Naive thymus-derived CD4-positive, alpha-beta T cell (primary cell): Measurements from ENCODE around the gene RPS6KL1. TPM values are rescaled to one million over a fixed set of nuclear protein-coding genes. Genes with fewer than 3 reads are reported as not detected.

ENCODE experiments used
- ATAC-seq: fragments of 150-1000 bp; cut with Tn5 transposase; 2 replicates; pipeline ENCODE4 v1.10.0; 2021; ENCODE audit warnings: mild to moderate bottlenecking, moderate library complexity
- CTCF ChIA-PET: fragments of 350-600 bp; sonication (Branson Sonifier 250); formaldehyde crosslinking; loops from one replicate; lab custom pipeline; 2021; ENCODE audit warnings: antibody characterized with exemption; lab: Charles Lee
- POLR2A ChIA-PET: fragments of 350-600 bp; sonication (Branson Sonifier 250); formaldehyde crosslinking; loops from one replicate; lab custom pipeline; 2021; ENCODE audit warnings: antibody characterized with exemption, inconsistent platforms; lab: Charles Lee
- DNase-seq, 9 donors: peaks; one replicate each; pipeline versions ENCODE4 v3.0.0 to v3.0.0-alpha.2; 2020 to 2022; ENCODE audit warnings: mixed read lengths in 1 of 9
- H3K27ac ChIP-seq: one replicate; pipeline ENCODE4 v1.7.0; 2013; ENCODE audit warnings: mild to moderate bottlenecking, low read depth, low read length, moderate library complexity
- H3K27me3 ChIP-seq, 2 donors: one replicate each; pipeline ENCODE4 v1.7.0; 2013; ENCODE audit warnings: low read length in 2 of 2, mild to moderate bottlenecking in 2 of 2, moderate library complexity in 2 of 2; ENCODE audit not compliant: control insufficient read depth in 2 of 2, insufficient read depth in 2 of 2
- H3K36me3 ChIP-seq, 3 experiments: 1 replicate in 2 of 3; 2 replicates in 1 of 3; pipeline ENCODE4 v1.7.0; 2013; ENCODE audit warnings: low read length in 3 of 3, mild to moderate bottlenecking in 3 of 3, moderate library complexity in 1 of 3; ENCODE audit not compliant: insufficient read depth in 3 of 3, control insufficient read depth in 2 of 3
- H3K4me1 ChIP-seq, 2 donors: one replicate each; pipeline ENCODE4 v1.7.0; 2013; ENCODE audit warnings: low read length in 2 of 2, mild to moderate bottlenecking in 2 of 2, moderate library complexity in 1 of 2; ENCODE audit not compliant: control insufficient read depth in 2 of 2, insufficient read depth in 2 of 2
- H3K4me3 ChIP-seq: 2 replicates; pipeline ENCODE4 v1.7.0; 2013; ENCODE audit warnings: mild to moderate bottlenecking, low read length
- H3K9me3 ChIP-seq, 3 experiments: 1 replicate in 2 of 3; 2 replicates in 1 of 3; pipeline ENCODE4 v1.7.0; 2013; ENCODE audit warnings: low read length in 3 of 3; ENCODE audit not compliant: control insufficient read depth in 2 of 3
- H3K27ac Mint-ChIP-seq, 9 donors: one replicate each; pipeline ENCODE4 v1.8.0; 2020 to 2022; ENCODE audit warnings: mixed read lengths in 9 of 9, mild to moderate bottlenecking in 8 of 9, moderate library complexity in 5 of 9, inconsistent platforms in 2 of 9
- H3K27me3 Mint-ChIP-seq, 5 donors: one replicate each; pipeline ENCODE4 v1.8.0; 2021 to 2022; ENCODE audit warnings: mixed read lengths in 5 of 5, mild to moderate bottlenecking in 1 of 5
- H3K36me3 Mint-ChIP-seq, 5 donors: one replicate each; pipeline ENCODE4 v1.8.0; 2020 to 2022; ENCODE audit warnings: mixed read lengths in 5 of 5, mild to moderate bottlenecking in 3 of 5, inconsistent platforms in 1 of 5
- H3K4me1 Mint-ChIP-seq, 7 donors: one replicate each; pipeline ENCODE4 v1.8.0; 2020 to 2022; ENCODE audit warnings: mixed read lengths in 7 of 7, mild to moderate bottlenecking in 3 of 7, inconsistent platforms in 1 of 7
- H3K4me3 Mint-ChIP-seq, 10 donors: one replicate each; pipeline ENCODE4 v1.8.0; 2020 to 2022; ENCODE audit warnings: mild to moderate bottlenecking in 10 of 10, mixed read lengths in 10 of 10, moderate library complexity in 6 of 10, inconsistent platforms in 2 of 10
- H3K9me3 Mint-ChIP-seq, 11 donors: one replicate each; pipeline ENCODE4 v1.8.0; 2020 to 2022; ENCODE audit warnings: mixed read lengths in 11 of 11, mild to moderate bottlenecking in 4 of 11, inconsistent platforms in 1 of 11, moderate library complexity in 1 of 11
- intact Hi-C, 2 donors: fragments of 100-400 bp; cut with micrococcal nuclease; formaldehyde crosslinking; loops; one replicate each; pipeline ENCODE4 v1.15.1; 2023
- polyA plus RNA-seq, 2 donors: library from polyadenylated mRNA; unstranded; fragments of 300-500 nt; fragmentation: Illumina TruSeq; gene quantifications; one replicate each; pipeline ENCODE4 v1.2.3, GENCODE V29; 2021
- total RNA-seq, 6 experiments: library from RNA in 5 of 6; stranded (reverse) in 5 of 6; gene quantifications; 1 replicate in 5 of 6; 2 replicates in 1 of 6; pipeline ENCODE4 v1.2.3 and lab custom pipeline; 2021 to 2026

RPS6KL1 gene
- total and polyA plus RNA-seq, 7 experiments from 2014 or later: 2.0 to 12.8 (median 5.7) TPM

DNA sequence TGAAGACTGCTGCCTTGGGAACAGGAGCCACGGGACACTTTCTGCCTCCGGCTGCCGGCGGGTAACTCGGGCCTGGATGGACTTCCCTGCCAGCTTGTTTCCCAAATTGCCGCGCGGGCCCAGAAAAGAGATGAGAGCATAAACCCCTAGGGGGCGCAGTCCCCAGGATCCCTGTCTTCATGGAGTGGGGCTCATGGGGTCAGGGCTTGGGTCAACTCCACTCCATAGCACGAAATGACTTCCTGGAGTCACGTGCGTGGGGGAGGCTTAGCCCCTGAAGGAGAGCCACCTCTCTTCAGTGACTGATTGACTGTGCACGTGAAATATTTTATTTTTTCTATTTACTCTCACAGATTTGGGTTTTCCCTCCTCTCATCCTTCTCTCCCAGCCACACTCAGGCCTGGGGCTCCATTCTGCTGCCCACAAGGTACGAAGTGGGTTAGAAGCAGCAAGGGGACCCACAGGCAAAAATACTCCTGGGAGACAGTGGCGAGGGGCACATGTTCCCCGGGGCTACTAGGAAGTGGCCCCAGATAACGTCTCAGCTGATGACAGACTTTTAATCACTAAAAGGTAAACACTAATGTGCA, 22.3 kb upstream of the RPS6KL1 start:
- intact Hi-C loops: loop anchor here in 1 of 2 donors (5.0 to 10.0 kb wide), 2 partner anchors 122 to 359 kb away; partner anchors contain the start of gene ZC2HC1C

DNA sequence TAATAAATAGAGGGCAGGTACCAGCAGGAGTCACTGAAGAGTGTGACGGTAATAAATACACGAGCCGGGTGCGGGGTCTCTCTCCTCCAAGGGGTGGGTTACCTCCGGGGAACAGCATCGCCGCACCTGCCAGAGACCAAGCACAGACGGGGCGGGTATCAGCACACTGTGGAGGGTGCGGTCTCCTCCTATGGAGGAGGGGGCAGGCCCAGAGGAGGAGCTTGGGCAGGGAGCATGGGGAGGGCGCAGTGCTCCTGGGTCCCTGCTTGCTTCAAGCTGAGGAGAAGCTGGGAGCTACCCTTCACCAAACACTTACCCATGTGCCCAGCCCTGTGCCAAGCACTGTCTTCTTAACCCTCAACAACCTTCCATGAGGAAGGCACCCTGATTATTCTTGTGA, 19.5 kb upstream of the RPS6KL1 start:
- Histone ChIP-seq H3K27ac (peak overlapping the region; percentile 74), H3K27me3 (no peaks in the 10 kb centered on the region), H3K4me3 (peak overlapping the region; percentile 41), H3K36me3 (no peaks in the 10 kb centered on the region), H3K4me1 (peaks cover 20 to 21% of the 10 kb centered on the region in 2 donors), H3K9me3 (no peaks in the 10 kb centered on the region)
- ChIA-PET POLR2A (interaction anchor here (0.6 to 1.4 kb wide), 3 partner anchors 11 to 333 kb away, joined by 3 to 5 read pairs (median 3); partner anchors contain the start of gene RPS6KL1), CTCF (interaction anchor here (1.2 to 1.4 kb wide), 2 partner anchors 82 kb away, joined by 5 read pairs; no protein-coding TSS in a partner anchor)
- intact Hi-C loops: loop anchor here in 1 of 2 donors (10.0 kb wide), 1 partner anchor 362 kb away; no protein-coding TSS in a partner anchor
- H3K27ac Mint-ChIP-seq: peak overlapping the region; percentile 82 to 97 (median 93)
- peaks cover 0 to 7% (median 4%) of the 10 kb centered on the region in 5 donors for H3K36me3 Mint-ChIP-seq
- peak overlapping the region in 8 of 10 donors; percentile 32 to 88 (median 84) for H3K4me3 Mint-ChIP-seq
- peaks cover 35 to 58% (median 46%) of the 10 kb centered on the region in 7 donors for H3K4me1 Mint-ChIP-seq
- ATAC-seq (no peak), DNase-seq (peak in 1 of 9 donors; percentile 12)
- H3K27me3 Mint-ChIP-seq: no peaks in the 10 kb centered on the region
- peaks cover 0 to 15% (median 2%) of the 10 kb centered on the region in 11 donors for H3K9me3 Mint-ChIP-seq

More for the DNA sequence above, 22.3 kb upstream of the RPS6KL1 start:
- Histone ChIP-seq H3K27ac (no peak overlapping the region), H3K27me3 (no peaks in the 10 kb centered on the region), H3K9me3 (no peaks in the 10 kb centered on the region), H3K4me1 (peaks cover 20 to 21% of the 10 kb centered on the region in 2 donors), H3K36me3 (no peaks in the 10 kb centered on the region), H3K4me3 (no peak overlapping the region)
- peaks cover 23 to 42% (median 36%) of the 10 kb centered on the region in 7 donors for H3K4me1 Mint-ChIP-seq
- ChIA-PET POLR2A (no interaction called here), CTCF (interaction anchor here (0.5 to 3.6 kb wide), 8 partner anchors 14 to 616 kb away, joined by 3 to 19 read pairs (median 3); no protein-coding TSS in a partner anchor)
- DNase-seq (peak in 1 of 9 donors; percentile 44), ATAC-seq (no peak)
- H3K9me3 Mint-ChIP-seq: no peaks in the 10 kb centered on the region
- H3K27me3 Mint-ChIP-seq: no peaks in the 10 kb centered on the region
- no peak overlapping the region for H3K27ac Mint-ChIP-seq
- H3K4me3 Mint-ChIP-seq: no peak overlapping the region
- H3K36me3 Mint-ChIP-seq: peaks cover 0 to 2% (median 0%) of the 10 kb centered on the region in 5 donors

DNA sequence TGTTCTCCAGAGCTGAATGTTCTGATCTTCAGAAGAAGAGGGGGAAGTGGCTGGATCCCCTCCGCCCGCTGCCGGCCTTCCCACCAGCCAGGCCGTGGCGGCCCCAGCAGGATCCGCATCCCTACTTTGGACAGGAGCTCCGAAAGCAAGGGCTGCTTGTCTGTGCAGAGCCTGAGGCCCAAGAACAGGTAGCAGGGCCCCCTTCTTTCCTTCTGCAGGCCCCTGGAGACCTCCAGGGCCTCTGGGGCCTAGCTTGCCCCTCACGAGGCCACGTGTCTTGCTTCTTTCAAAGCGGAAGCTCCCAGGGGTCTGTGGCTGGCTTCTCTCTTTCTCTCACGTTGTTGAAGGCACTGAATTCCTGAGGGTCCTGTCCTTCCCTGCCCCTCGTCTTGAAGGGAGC, 19.1 kb upstream of the RPS6KL1 start:
- Mint-ChIP-seq H3K27me3 (no peaks in the 10 kb centered on the region), H3K4me1 (peaks cover 37 to 61% (median 48%) of the 10 kb centered on the region in 7 donors), H3K36me3 (peaks cover 0 to 7% (median 4%) of the 10 kb centered on the region in 5 donors), H3K27ac (peak overlapping the region; percentile 89 to 97 (median 94)), H3K9me3 (peaks cover 0 to 15% (median 2%) of the 10 kb centered on the region in 11 donors), H3K4me3 (peak overlapping the region; percentile 69 to 88 (median 84))
- DNase-seq (no peak), ATAC-seq (no peak)
- ChIA-PET POLR2A (interaction anchor here (0.6 to 1.4 kb wide), 3 partner anchors 11 to 333 kb away, joined by 3 to 5 read pairs (median 3); partner anchors contain the start of gene RPS6KL1), CTCF (interaction anchor here (0.8 to 1.5 kb wide), 3 partner anchors 34 to 147 kb away, joined by 3 to 5 read pairs (median 5); no protein-coding TSS in a partner anchor)
- H3K4me1 ChIP-seq: peaks cover 20 to 21% of the 10 kb centered on the region in 2 donors
- no peaks in the 10 kb centered on the region for H3K36me3 ChIP-seq
- intact Hi-C loops: loop anchor here in 1 of 2 donors (10.0 kb wide), 1 partner anchor 363 kb away; no protein-coding TSS in a partner anchor
- H3K4me3 ChIP-seq: peak overlapping the region; percentile 41
- H3K27ac ChIP-seq: peak overlapping the region; percentile 74
- no peaks in the 10 kb centered on the region for H3K9me3 ChIP-seq
- no peaks in the 10 kb centered on the region for H3K27me3 ChIP-seq

DNA sequence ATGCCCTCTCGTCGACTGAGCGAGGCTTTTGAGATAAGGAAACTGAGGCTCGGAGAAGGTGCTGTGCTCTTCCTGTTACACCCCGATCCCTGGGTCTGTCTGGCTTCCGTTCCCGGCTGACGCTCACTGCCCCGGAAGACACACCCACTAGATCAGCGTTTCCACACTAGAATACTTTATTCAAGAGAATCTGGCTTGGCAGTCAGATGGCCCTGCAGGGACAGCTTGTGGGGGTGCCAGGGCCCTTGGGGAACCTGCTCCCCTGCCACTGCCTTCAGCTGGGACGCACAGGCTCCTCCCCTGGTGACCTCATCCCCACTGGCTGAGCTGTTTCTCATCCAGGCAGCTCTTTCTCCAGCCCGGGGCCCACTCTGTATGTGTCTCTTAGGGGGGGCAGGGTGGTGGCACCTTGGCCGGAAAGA, 18.6 kb upstream of the RPS6KL1 start:
- CTCF ChIA-PET: interaction anchor here (0.8 to 1.5 kb wide), 3 partner anchors 34 to 147 kb away, joined by 3 to 5 read pairs (median 5); no protein-coding TSS in a partner anchor
- no peaks in the 10 kb centered on the region for H3K27me3 Mint-ChIP-seq
- Histone ChIP-seq H3K4me3 (peak overlapping the region; percentile 41), H3K36me3 (no peaks in the 10 kb centered on the region), H3K9me3 (no peaks in the 10 kb centered on the region), H3K27me3 (no peaks in the 10 kb centered on the region), H3K27ac (peak overlapping the region; percentile 74), H3K4me1 (peaks cover 20 to 21% of the 10 kb centered on the region in 2 donors)
- DNase-seq: peak in 8 of 9 donors; percentile 39 to 70 (median 54)
- peak; percentile 69 for ATAC-seq
- intact Hi-C loops: loop anchor here (1.0 to 10.0 kb wide), 3 partner anchors 18 to 363 kb away; partner anchors contain the start of genes EIF2B2 (in 1 of the 2) and RPS6KL1 (in 1 of the 2)
- H3K4me3 Mint-ChIP-seq: peak overlapping the region; percentile 69 to 88 (median 84)
- H3K27ac Mint-ChIP-seq: peak overlapping the region; percentile 89 to 97 (median 94)
- H3K9me3 Mint-ChIP-seq: peaks cover 0 to 15% (median 2%) of the 10 kb centered on the region in 11 donors
- POLR2A ChIA-PET: interaction anchor here (0.8 to 1.2 kb wide), 4 partner anchors 12 to 146 kb away, joined by 3 read pairs; partner anchors contain the start of gene RPS6KL1
- H3K36me3 Mint-ChIP-seq: peaks cover 0 to 7% (median 4%) of the 10 kb centered on the region in 5 donors
- peaks cover 40 to 65% (median 53%) of the 10 kb centered on the region in 7 donors for H3K4me1 Mint-ChIP-seq

DNA sequence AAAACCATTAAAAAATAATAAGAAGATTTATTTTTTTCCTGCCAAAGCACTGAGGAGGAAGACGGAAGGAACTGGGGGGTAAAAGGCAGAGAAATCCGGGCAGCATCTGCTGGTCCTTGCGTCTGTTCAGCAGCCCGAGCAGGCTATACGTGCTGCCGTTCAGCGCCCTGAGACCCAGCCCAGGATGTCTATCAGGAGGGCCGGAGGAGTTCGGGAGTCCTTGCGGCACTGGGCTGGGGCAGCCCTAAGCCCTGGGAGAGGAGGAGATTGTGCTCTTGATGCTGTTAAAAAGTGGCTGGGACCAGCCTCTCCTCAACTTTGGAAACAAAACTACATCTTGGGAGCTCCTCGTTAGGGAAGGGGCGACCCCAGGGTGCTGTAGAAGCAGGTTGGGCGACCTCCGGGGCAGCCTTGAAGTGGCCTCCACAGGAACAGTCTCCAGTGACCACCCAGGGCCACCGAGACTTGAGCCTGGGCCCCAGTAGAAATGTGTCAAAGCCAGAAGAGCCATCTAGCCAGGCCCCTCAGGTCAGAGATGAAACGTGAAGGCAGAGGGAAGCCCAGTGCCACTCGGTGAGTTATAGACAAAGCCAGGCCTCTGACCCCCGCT, 18.0 kb upstream of the RPS6KL1 start:
- intact Hi-C loops: loop anchor here (1.0 to 10.0 kb wide), 3 partner anchors 18 to 364 kb away; partner anchors contain the start of genes EIF2B2 (in 1 of the 2) and RPS6KL1 (in 1 of the 2)
- Histone ChIP-seq H3K36me3 (no peaks in the 10 kb centered on the region), H3K9me3 (no peaks in the 10 kb centered on the region), H3K4me1 (peaks cover 20 to 21% of the 10 kb centered on the region in 2 donors), H3K4me3 (peak overlapping the region; percentile 41), H3K27ac (peak overlapping the region; percentile 74), H3K27me3 (no peaks in the 10 kb centered on the region)
- ATAC-seq (no peak), DNase-seq (no peak)
- H3K27me3 Mint-ChIP-seq: no peaks in the 10 kb centered on the region
- peak overlapping the region; percentile 89 to 97 (median 94) for H3K27ac Mint-ChIP-seq
- H3K4me3 Mint-ChIP-seq: peak overlapping the region in 9 of 10 donors; percentile 82 to 88 (median 84)
- peaks cover 35 to 60% (median 49%) of the 10 kb centered on the region in 7 donors for H3K4me1 Mint-ChIP-seq
- peaks cover 0 to 15% (median 2%) of the 10 kb centered on the region in 11 donors for H3K9me3 Mint-ChIP-seq
- peaks cover 0 to 7% (median 4%) of the 10 kb centered on the region in 5 donors for H3K36me3 Mint-ChIP-seq
- CTCF ChIA-PET: interaction anchor here (1.2 to 1.5 kb wide), 2 partner anchors 33 to 81 kb away, joined by 5 read pairs; no protein-coding TSS in a partner anchor
- POLR2A ChIA-PET: interaction anchor here (0.6 to 1.0 kb wide), 6 partner anchors 18 to 387 kb away, joined by 3 to 5 read pairs (median 3); partner anchors contain the start of gene RPS6KL1
